SK-N-MC (cell line): ENCODE measurements around the gene DACT2.

Source experiments
- DNase-seq: peaks from one replicate; pipeline ENCODE4 v3.0.0-alpha.2; 2011; ENCODE audit warnings: low read depth, low spot score
- H3K27ac ChIP-seq: fragments of 200-600 bp; sonication (generic); 2 replicates; pipeline ENCODE4 v1.5.1; 2016; ENCODE audit warnings: mixed run types
- H3K36me3 ChIP-seq: fragments of 200-600 bp; sonication (generic); 2 replicates; pipeline ENCODE4 v1.6.1; 2017; ENCODE audit warnings: antibody characterized with exemption, low read length, mixed read lengths; ENCODE audit not compliant: insufficient read depth
- H3K4me3 ChIP-seq: fragments of 200-600 bp; sonication (generic); 2 replicates; pipeline ENCODE4 v1.5.1; 2016
- H3K9ac ChIP-seq: fragments of 200-600 bp; sonication (generic); 2 replicates; pipeline ENCODE4 v1.8.0; 2017; ENCODE audit warnings: mixed run types, mixed read lengths; ENCODE audit not compliant: insufficient read length
- H3K9me3 ChIP-seq: fragments of 200-600 bp; sonication (generic); 2 replicates; pipeline ENCODE4 v1.6.1; 2017; ENCODE audit warnings: low read depth, mild to moderate bottlenecking, antibody characterized with exemption, low read length, moderate library complexity, mixed read lengths
- EZH2 ChIP-seq: fragments of 200-600 bp; sonication (generic); IDR thresholded peaks from one replicate; pipeline ENCODE4 v1.6.1; 2017; ENCODE audit warnings: antibody characterized with exemption
- FOXP2 ChIP-seq: optimal IDR thresholded peaks from 2 replicates; pipeline ENCODE3; 2011; ENCODE audit warnings: mild to moderate bottlenecking, moderate library complexity; ENCODE audit not compliant: insufficient read depth; ENCODE audit errors: extremely low read length, control extremely low read depth
- POLR2AphosphoS5 ChIP-seq: IDR thresholded peaks from 2 replicates; pipeline ENCODE4 v1.6.1; 2012; ENCODE audit warnings: mild to moderate bottlenecking, low read depth, low read length, borderline replicate concordance

DACT2 gene

DNA sequence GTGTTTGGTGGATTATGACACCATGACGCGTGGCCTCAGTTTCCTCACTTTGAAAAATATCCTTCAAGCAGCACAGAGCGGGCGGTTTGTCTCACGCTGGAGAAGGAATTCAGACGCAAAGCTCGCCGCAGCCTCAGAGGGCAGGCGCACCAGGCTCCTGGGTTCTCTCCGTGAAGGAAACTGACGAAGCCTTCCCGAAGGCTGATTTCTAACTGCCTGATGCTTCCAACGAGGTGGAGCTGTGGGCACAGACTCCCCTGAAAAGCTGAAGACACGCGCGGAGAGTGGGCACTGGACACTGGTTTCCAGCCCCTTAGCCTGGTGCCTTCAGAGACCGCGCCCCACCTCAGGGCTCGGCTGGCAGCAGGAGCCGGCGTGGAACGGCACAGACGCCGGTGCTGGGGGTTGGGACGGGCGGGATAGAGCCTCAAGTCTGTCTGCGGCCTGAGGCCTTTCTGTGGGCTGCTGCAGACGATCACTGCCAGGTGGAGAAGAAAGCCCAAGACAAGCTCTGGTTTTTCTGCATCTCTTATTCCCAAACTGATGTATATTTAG, 56.1 kb downstream of the DACT2 start:
- no peak for TF ChIP-seq POLR2AphosphoS5
- TF ChIP-seq EZH2: no peak
- no peak for TF ChIP-seq FOXP2
- Histone ChIP-seq H3K4me3 (no peak overlapping the region), H3K27ac (no peak overlapping the region), H3K9ac (no peak overlapping the region), H3K9me3 (no peaks in the 10 kb centered on the region), H3K36me3 (no peaks in the 10 kb centered on the region)
- DNase-seq: no peak

- Histone ChIP-seq H3K36me3 (no peaks in the 10 kb centered on the region), H3K9ac (no peak overlapping the region), H3K9me3 (no peaks in the 10 kb centered on the region), H3K27ac (no peak overlapping the region), H3K4me3 (no peak overlapping the region)
- DNase-seq: no peak
- TF ChIP-seq EZH2 (no peak), POLR2AphosphoS5 (no peak), FOXP2 (no peak)
Observed at GRCh38 chr6:168261234-168261633, 58.3 kb downstream of the DACT2 start.

- H3K4me3 ChIP-seq: no peak overlapping the region
- no peak overlapping the region for H3K27ac ChIP-seq
- no peak for DNase-seq
- no peaks in the 10 kb centered on the region for H3K36me3 ChIP-seq
- no peak for TF ChIP-seq EZH2
- TF ChIP-seq POLR2AphosphoS5: no peak
- TF ChIP-seq FOXP2: no peak
- H3K9ac ChIP-seq: no peak overlapping the region
- no peaks in the 10 kb centered on the region for H3K9me3 ChIP-seq
Observed at GRCh38 chr6:168260420-168260987, 59.1 kb downstream of the DACT2 start.

DNA sequence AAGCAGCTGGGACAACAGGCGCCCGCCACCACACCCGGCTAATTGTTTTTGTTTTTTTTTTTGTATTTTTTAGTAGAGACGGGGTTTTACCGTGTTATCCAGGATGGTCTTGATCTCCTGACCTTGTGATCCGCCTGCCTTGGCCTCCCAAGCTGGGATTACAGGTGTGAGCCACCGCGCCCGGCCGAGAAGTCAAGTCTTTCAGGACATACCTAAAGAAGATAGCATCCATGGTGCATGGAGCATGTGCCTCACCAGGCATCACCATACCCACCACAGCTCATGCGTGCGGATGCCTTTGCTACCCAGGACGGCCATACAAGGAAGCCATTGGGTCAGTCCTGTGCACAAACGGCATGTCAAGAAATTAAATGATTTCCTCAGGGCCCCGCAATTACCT, 60.8 kb downstream of the DACT2 start:
- DNase-seq: no peak
- Histone ChIP-seq H3K36me3 (no peaks in the 10 kb centered on the region), H3K4me3 (no peak overlapping the region), H3K27ac (no peak overlapping the region), H3K9ac (no peak overlapping the region), H3K9me3 (no peaks in the 10 kb centered on the region)
- TF ChIP-seq EZH2 (no peak), POLR2AphosphoS5 (no peak), FOXP2 (no peak)

DNA sequence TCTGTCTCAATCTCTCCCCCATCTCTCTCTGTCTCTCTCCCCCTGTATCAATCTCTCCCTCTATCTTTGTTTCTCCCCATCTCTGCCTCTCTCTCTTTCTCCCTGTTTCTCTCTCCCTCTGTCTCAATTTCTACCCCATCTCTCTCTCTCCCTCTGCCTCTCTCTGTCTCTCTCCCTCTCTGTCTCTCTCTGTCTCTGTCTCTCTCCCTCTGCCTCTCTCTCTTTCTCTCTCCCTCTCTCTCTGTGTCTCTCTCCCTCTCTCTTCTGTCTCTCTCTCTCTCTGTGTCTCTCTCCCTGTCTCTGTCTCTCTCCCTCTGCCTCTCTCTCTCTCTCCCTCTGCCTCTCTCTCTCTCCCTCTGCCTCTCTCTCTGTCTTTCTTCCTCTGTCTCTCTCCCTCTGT, 62.6 kb downstream of the DACT2 start:
- TF ChIP-seq FOXP2: no peak
- no peak for TF ChIP-seq POLR2AphosphoS5
- no peak for TF ChIP-seq EZH2
- Histone ChIP-seq H3K9me3 (no peaks in the 10 kb centered on the region), H3K9ac (no peak overlapping the region), H3K27ac (no peak overlapping the region), H3K36me3 (no peaks in the 10 kb centered on the region), H3K4me3 (no peak overlapping the region)
- no peak for DNase-seq
